Tibial nerve (tissue), 3 donors: ENCODE results near the gene USP34.

Source experiments
- CTCF ChIP-seq, 5 experiments: fragments of 200-600 bp in 3 of 5; fragments of 450-650 bp in 2 of 5; sonication (generic) in 3 of 5; IDR thresholded peaks; one replicate each; pipeline ENCODE4 v1.5.1; 2016 to 2019; ENCODE audit warnings: antibody characterized with exemption in 5 of 5, mild to moderate bottlenecking in 3 of 5, moderate library complexity in 2 of 5
- POLR2A ChIP-seq, 2 donors: fragments of 450-650 bp; IDR thresholded peaks; one replicate each; pipeline ENCODE4 v1.6.1; 2017; ENCODE audit warnings: antibody characterized with exemption in 2 of 2, mild to moderate bottlenecking in 2 of 2, moderate library complexity in 2 of 2

GRCh38 chr2:61362873-61363272 is 108.0 kb downstream of the USP34 start:
- no peak for TF ChIP-seq CTCF (IDR thresholded peaks at IDR 0.05)
- TF ChIP-seq POLR2A (IDR thresholded peaks at IDR 0.05), result no peak
